Measurements from ENCODE around the gene LAMB3.
A peak's percentile ranks its signal among the peaks of the same experiment; 100 is the strongest.

Gene LAMB3

DNA sequence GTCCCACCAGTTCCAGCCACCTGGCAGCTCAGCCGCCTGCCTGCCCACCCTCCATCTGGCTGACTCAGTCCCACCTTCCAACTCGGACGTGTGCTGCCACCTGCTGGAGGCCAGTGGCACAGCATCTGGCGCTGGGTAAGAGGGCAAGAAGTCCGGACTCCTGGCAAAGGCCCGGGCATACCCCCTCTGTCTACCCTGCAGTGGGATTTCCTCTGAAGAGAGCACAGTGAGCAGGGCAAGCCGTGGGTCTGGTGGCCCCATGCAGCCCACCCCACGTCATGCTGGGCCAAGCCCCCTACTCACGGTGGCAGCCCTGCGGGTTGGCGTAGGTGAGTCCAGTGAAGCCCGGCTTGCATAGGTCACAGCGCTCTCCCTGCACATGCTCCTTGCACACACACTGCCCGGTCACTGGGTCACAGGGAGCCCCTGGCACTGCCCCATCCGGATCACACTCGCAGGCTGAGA lies 24.5 kb downstream of the LAMB3 start:
- no peak overlapping the region for H3K4me3 ChIP-seq (replicated peaks in 1 of 2; ENCODE audit: low read depth in 2 of 2, low read length in 2 of 2)
- peak; percentile 77 to 79 for DNase-seq (ENCODE audit: low read depth in 2 of 2)
- peak; percentile 98 for TF ChIP-seq CTCF (IDR thresholded peaks at IDR 0.05; ENCODE audit: low read depth, low read length)

DNA sequence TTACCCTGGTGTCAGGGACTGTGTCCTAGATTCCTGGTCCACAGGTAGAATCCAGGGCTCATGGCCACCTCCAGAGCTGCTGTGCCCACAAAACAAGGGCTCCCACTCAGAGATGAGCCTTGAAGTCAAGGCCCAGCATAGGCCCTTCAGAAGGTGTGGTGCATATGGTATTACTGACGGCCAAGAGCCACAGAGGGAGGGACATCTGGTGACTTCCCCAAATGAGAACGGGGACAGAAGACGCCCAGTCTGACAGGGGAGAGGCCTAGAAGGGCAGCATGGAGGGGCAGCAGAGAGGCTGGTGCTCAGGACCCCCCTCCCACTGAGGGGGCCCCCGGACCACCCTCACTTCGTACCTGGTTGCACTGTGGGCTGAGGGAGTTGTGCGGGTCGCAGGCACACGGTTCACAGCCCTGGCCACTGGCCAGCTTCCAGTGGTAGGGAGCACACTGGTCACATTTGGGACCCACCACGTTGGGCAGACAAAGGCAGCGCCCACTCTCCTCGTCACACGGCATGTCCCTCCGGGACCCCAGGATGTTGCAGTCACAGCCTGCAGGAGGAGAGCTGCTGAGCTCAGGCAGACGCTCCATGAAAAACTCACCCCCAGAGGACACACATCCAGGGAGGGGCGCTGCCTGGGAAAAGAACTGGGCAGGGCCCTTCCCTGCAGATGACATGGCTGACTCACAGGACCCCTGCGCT lies 25.0 kb downstream of the LAMB3 start:
- H3K4me3 ChIP-seq (replicated peaks in 1 of 2; ENCODE audit: low read depth in 2 of 2, low read length in 2 of 2), result no peak overlapping the region
- DNase-seq (ENCODE audit: low read depth in 2 of 2), result no peak
- no peak for TF ChIP-seq CTCF (IDR thresholded peaks at IDR 0.05; ENCODE audit: low read depth, low read length)

- DNase-seq (ENCODE audit: low read depth in 2 of 2), result no peak
- no peak overlapping the region for H3K4me3 ChIP-seq (replicated peaks in 1 of 2; ENCODE audit: low read depth in 2 of 2, low read length in 2 of 2)
- TF ChIP-seq CTCF (IDR thresholded peaks at IDR 0.05; ENCODE audit: low read depth, low read length), result no peak
These were observed 25.7 kb downstream of the LAMB3 start for GRCh38 chr1:209626346-209627026.

GRCh38 chr1:209625791-209626285 lies 26.4 kb downstream of the LAMB3 start:
- no peak for TF ChIP-seq CTCF (IDR thresholded peaks at IDR 0.05; ENCODE audit: low read depth, low read length)
- DNase-seq (ENCODE audit: low read depth in 2 of 2), result no peak
- H3K4me3 ChIP-seq (replicated peaks in 1 of 2; ENCODE audit: low read depth in 2 of 2, low read length in 2 of 2), result no peak overlapping the region

GRCh38 chr1:209624558-209625549 lies 27.4 kb downstream of the LAMB3 start:
- TF ChIP-seq CTCF (IDR thresholded peaks at IDR 0.05; ENCODE audit: low read depth, low read length), result no peak
- DNase-seq (ENCODE audit: low read depth in 2 of 2), result no peak
- no peak overlapping the region for H3K4me3 ChIP-seq (replicated peaks in 1 of 2; ENCODE audit: low read depth in 2 of 2, low read length in 2 of 2)
